HepG2 (cell line): ENCODE results near the gene RAB17. TPM values are rescaled to one million over a fixed set of nuclear protein-coding genes. Genes with fewer than 3 reads are reported as not detected.

Experiments used
- BCLAF1 ChIP-seq: fragments of 450-650 bp; IDR thresholded peaks from 2 replicates; pipeline ENCODE4 v1.6.1; 2017; ENCODE audit warnings: mild to moderate bottlenecking
- KLF13 ChIP-seq: sonication (generic); formaldehyde crosslinking; IDR thresholded peaks from 2 replicates; pipeline ENCODE4 v1.4.0; 2020; ENCODE audit warnings: mild to moderate bottlenecking, missing genetic modification reagents
- NR2F1 ChIP-seq, 2 experiments: fragments of 450-650 bp in 1 of 2; formaldehyde crosslinking in 1 of 2; IDR thresholded peaks; 2 replicates each; pipeline versions ENCODE4 v1.5.0 to v1.6.1; 2016 to 2020; ENCODE audit warnings: mild to moderate bottlenecking in 1 of 2, missing compliant biosample characterization in 1 of 2, missing genetic modification reagents in 1 of 2, moderate library complexity in 1 of 2
- PRDM10 ChIP-seq: sonication (generic); formaldehyde crosslinking; IDR thresholded peaks from 2 replicates; pipeline ENCODE4 v1.4.0; 2020; ENCODE audit warnings: low read depth, missing genetic modification reagents
- RARA ChIP-seq: IDR thresholded peaks from 2 replicates; pipeline ENCODE4 v1.6.1; 2016; ENCODE audit warnings: missing genetic modification reagents, missing compliant biosample characterization
- REXO4 ChIP-seq: sonication (generic); formaldehyde crosslinking; IDR thresholded peaks from 2 replicates; pipeline ENCODE4 v1.8.0; 2022; ENCODE audit warnings: missing genetic modification reagents, mild to moderate bottlenecking, borderline replicate concordance
- SP2 ChIP-seq: sonication (generic); formaldehyde crosslinking; IDR thresholded peaks from 2 replicates; pipeline ENCODE4 v1.5.1; 2020; ENCODE audit warnings: mild to moderate bottlenecking, missing genetic modification reagents
- TFDP2 ChIP-seq: sonication (generic); formaldehyde crosslinking; IDR thresholded peaks from 2 replicates; pipeline ENCODE4 v1.4.0; 2020; ENCODE audit warnings: missing genetic modification reagents
- U2AF1 ChIP-seq: fragments of 200-400 bp; formaldehyde crosslinking; optimal IDR thresholded peaks from 2 replicates; pipeline ENCODE3; 2017; ENCODE audit warnings: mild to moderate bottlenecking, low read depth, low read length
- ZBTB7A ChIP-seq: sonication (generic); formaldehyde crosslinking; IDR thresholded peaks from 2 replicates; pipeline ENCODE4 v1.8.0; 2022; ENCODE audit warnings: mild to moderate bottlenecking, missing genetic modification reagents
- ZFP1 ChIP-seq: IDR thresholded peaks from 2 replicates; pipeline ENCODE4 v1.6.1; 2016
- ZMYM3 ChIP-seq: sonication (generic); formaldehyde crosslinking; IDR thresholded peaks from 2 replicates; pipeline ENCODE4 v1.5.1; 2020; ENCODE audit warnings: mild to moderate bottlenecking, missing genetic modification reagents
- ZNF383 ChIP-seq: sonication (generic); formaldehyde crosslinking; IDR thresholded peaks from 2 replicates; pipeline ENCODE4 v1.4.0; 2020; ENCODE audit warnings: missing genetic modification reagents, mild to moderate bottlenecking, borderline replicate concordance
- ZNF414 ChIP-seq: sonication (generic); formaldehyde crosslinking; IDR thresholded peaks from 2 replicates; pipeline ENCODE4 v1.5.0; 2020; ENCODE audit warnings: missing genetic modification reagents
- ZNF496 ChIP-seq: sonication (generic); formaldehyde crosslinking; IDR thresholded peaks from 2 replicates; pipeline ENCODE4 v1.8.1; 2023; ENCODE audit warnings: mild to moderate bottlenecking, moderate library complexity, missing genetic modification reagents; ENCODE audit not compliant: insufficient replicate concordance
- ZNF598 ChIP-seq: sonication (generic); formaldehyde crosslinking; IDR thresholded peaks from 2 replicates; pipeline ENCODE4 v1.5.1; 2020; ENCODE audit warnings: mild to moderate bottlenecking, missing genetic modification reagents, borderline replicate concordance
- ZNF607 ChIP-seq: sonication (generic); formaldehyde crosslinking; IDR thresholded peaks from 2 replicates; pipeline ENCODE4 v1.5.1; 2020; ENCODE audit warnings: missing genetic modification reagents, mild to moderate bottlenecking, borderline replicate concordance
- ZNF670 ChIP-seq: sonication (generic); formaldehyde crosslinking; IDR thresholded peaks from 2 replicates; pipeline ENCODE4 v1.8.0; 2022; ENCODE audit warnings: mild to moderate bottlenecking, missing genetic modification reagents, borderline replicate concordance
- ZNF782 ChIP-seq: sonication (generic); formaldehyde crosslinking; IDR thresholded peaks from 2 replicates; pipeline ENCODE4 v1.4.0; 2020; ENCODE audit warnings: missing genetic modification reagents, mild to moderate bottlenecking, borderline replicate concordance
- polyA plus RNA-seq, 8 experiments: library from polyadenylated mRNA; depleted of rRNA in 3 of 8; stranded (reverse) in 7 of 8; unstranded in 1 of 8; fragments of >200 nt; fragmentation: Illumina TruSeq in 4 of 8; extraction: Trizol in 4 of 8; gene quantifications; 2 replicates each; pipeline versions ENCODE4 v1.2.1 to v1.2.3, GENCODE V29; 2011 to 2016; ENCODE audit warnings: low read depth in 4 of 8, missing spikeins in 1 of 8, mixed read lengths in 1 of 8; ENCODE audit not compliant: insufficient read depth in 1 of 8
- total RNA-seq, 5 experiments: library from RNA; depleted of rRNA; stranded (reverse); fragments of >200 nt; fragmentation: Illumina TruSeq; extraction: Trizol; gene quantifications; 2 replicates each; pipeline ENCODE4 v1.2.3, GENCODE V29; 2016; ENCODE audit warnings: low read depth in 1 of 5

RAB17 gene
- total and polyA plus RNA-seq, 2 of the 13 experiments (the other 11 are each of a cell fraction or from before 2014, with no cell fraction given): 68.0 to 124 TPM

- TF ChIP-seq TFDP2 (CRISPR knock-in tag) (no peak), ZNF607 (CRISPR knock-in tag) (0 out of 2 replicates have a peak, but pooled peaks have one; percentile 52), BCLAF1 (no peak), ZFP1 (peak; percentile 20; the same call in 1 of the 2 replicates), ZNF414 (CRISPR knock-in tag) (0 out of 2 replicates have a peak, but pooled peaks have one; percentile 51), U2AF1 (no peak), KLF13 (CRISPR knock-in tag) (no peak), ZMYM3 (CRISPR knock-in tag) (peak; percentile 61; the same call in 1 of the 2 replicates), ZNF383 (CRISPR knock-in tag) (no peak), ZBTB7A (CRISPR knock-in tag) (0 out of 2 replicates have a peak, but pooled peaks have one; percentile 74), ZNF670 (CRISPR knock-in tag) (peak; percentile 63; the same call in 1 of the 2 replicates), NR2F1 (CRISPR knock-in tag; IDR thresholded peaks at IDR 0.05) (no peak; a peak in 1 of 4 replicates), RARA (peak; percentile 78), SP2 (no peak), ZNF782 (0 out of 2 replicates have a peak, but pooled peaks have one; percentile 27), ZNF496 (CRISPR knock-in tag) (no peak), PRDM10 (CRISPR knock-in tag) (peak; percentile 88), REXO4 (CRISPR knock-in tag) (no peak), ZNF598 (CRISPR knock-in tag) (0 out of 2 replicates have a peak, but pooled peaks have one; percentile 15)
Observed at GRCh38 chr2:237601453-237602116, 11.1 kb upstream of the RAB17 start (continued).
